EH (cell line): ENCODE data around the gene FOXO1.

Experiments used
- DNase-seq: peaks from one replicate; pipeline ENCODE4 v3.0.0-alpha.2; 2015; ENCODE audit warnings: low read depth

FOXO1 gene

GRCh38 chr13:40506592-40507446 is 159.6 kb downstream of the FOXO1 start:
- no peak for DNase-seq
